Activated CD8-positive, alpha-beta memory T cell treated with anti-CD3 and anti-CD28 coated beads for 36 hours (primary cell): ENCODE measurements around the gene TNS2. TPM values are rescaled to one million over a fixed set of nuclear protein-coding genes. Genes with fewer than 3 reads are reported as not detected.
"Not testable (repeated sequence)": the region's sequence is repeated elsewhere in the genome, so short reads cannot be mapped to it uniquely, and the experiment has no call there.

Source experiments
- CTCF ChIA-PET: fragments of 350-600 bp; sonication (Branson Sonifier 250); formaldehyde crosslinking; loops from one replicate; lab custom pipeline; 2021; ENCODE audit warnings: antibody characterized with exemption; lab: Charles Lee
- POLR2A ChIA-PET: fragments of 350-600 bp; sonication (Branson Sonifier 250); formaldehyde crosslinking; loops from one replicate; lab custom pipeline; 2021; ENCODE audit warnings: antibody characterized with exemption; lab: Charles Lee
- total RNA-seq, 2 experiments: library from RNA; stranded (reverse); gene quantifications; one replicate each; pipeline ENCODE4 v1.2.3, GENCODE V29; 2021

Gene TNS2, protein sequence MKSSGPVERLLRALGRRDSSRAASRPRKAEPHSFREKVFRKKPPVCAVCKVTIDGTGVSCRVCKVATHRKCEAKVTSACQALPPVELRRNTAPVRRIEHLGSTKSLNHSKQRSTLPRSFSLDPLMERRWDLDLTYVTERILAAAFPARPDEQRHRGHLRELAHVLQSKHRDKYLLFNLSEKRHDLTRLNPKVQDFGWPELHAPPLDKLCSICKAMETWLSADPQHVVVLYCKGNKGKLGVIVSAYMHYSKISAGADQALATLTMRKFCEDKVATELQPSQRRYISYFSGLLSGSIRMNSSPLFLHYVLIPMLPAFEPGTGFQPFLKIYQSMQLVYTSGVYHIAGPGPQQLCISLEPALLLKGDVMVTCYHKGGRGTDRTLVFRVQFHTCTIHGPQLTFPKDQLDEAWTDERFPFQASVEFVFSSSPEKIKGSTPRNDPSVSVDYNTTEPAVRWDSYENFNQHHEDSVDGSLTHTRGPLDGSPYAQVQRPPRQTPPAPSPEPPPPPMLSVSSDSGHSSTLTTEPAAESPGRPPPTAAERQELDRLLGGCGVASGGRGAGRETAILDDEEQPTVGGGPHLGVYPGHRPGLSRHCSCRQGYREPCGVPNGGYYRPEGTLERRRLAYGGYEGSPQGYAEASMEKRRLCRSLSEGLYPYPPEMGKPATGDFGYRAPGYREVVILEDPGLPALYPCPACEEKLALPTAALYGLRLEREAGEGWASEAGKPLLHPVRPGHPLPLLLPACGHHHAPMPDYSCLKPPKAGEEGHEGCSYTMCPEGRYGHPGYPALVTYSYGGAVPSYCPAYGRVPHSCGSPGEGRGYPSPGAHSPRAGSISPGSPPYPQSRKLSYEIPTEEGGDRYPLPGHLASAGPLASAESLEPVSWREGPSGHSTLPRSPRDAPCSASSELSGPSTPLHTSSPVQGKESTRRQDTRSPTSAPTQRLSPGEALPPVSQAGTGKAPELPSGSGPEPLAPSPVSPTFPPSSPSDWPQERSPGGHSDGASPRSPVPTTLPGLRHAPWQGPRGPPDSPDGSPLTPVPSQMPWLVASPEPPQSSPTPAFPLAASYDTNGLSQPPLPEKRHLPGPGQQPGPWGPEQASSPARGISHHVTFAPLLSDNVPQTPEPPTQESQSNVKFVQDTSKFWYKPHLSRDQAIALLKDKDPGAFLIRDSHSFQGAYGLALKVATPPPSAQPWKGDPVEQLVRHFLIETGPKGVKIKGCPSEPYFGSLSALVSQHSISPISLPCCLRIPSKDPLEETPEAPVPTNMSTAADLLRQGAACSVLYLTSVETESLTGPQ (N-terminal part only)
- 1 to 10 TPM; 2.1 to 2.3 TPM for total RNA-seq

DNA sequence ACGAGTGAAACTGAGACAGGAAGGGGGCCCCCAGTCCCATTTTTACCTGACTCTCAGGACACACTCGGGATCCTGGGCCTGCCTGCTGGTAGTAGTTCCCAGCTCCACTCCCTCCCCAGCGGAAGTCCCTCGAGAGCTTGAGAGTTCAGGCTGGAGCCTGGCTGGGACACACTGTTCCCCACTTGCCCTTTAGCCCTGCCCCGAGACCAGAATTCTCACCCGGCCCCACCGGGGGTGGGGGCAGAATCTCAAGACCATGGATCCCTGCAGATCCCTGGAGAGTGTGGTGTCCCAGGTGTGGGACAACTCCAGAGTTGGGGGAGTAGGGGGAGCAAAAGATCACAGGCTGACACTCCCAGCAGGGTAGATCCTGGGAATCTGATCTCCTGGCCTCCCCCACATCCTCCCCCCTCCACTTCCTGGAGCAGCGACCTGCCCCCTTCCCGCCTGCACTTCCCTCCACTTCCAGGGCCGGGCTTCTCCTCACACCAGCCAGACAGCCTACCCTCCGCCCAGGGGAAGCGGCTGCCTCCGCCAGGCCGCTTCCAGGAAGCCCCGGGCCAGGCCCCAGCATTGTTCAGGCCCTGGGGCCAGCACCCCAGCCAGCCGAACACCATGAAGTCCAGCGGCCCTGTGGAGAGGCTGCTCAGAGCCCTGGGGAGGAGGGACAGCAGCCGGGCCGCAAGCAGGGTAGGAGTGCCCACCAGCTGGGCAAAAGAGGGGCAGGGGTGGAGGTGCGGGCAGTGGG is at the start of gene TNS2:
Gene TNS2 (plus strand): TSS at position 495 of the 748 bp plus-strand sequence. CDS start 121 bp downstream, at position 616.
- POLR2A ChIA-PET = no interaction called here
- CTCF ChIA-PET = interaction anchor here (3.1 to 7.5 kb wide), 2 partner anchors 16 kb away, joined by 15 to 56 read pairs; no protein-coding TSS in a partner anchor

DNA sequence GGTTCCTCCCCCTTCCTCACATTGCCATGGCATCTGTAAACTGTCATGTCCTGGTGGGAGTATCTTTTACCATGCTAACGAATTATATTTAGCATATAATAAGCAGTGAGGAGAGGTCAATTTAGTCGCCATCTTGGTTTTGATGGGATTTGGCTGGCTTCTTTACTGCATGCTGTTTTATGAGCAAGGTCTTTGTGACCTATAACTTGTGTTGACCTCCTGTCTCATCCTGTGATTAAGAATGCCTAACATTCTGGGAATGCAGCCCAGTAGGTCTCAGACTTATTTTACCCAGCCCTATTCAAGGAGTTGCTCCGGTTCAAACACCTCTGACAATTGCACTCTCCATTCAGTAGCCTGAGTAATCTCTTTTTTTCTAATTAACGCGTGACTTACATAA is 45.7 kb upstream of the TNS2 start:
- ChIA-PET CTCF (no interaction called here), POLR2A (no interaction called here)

DNA sequence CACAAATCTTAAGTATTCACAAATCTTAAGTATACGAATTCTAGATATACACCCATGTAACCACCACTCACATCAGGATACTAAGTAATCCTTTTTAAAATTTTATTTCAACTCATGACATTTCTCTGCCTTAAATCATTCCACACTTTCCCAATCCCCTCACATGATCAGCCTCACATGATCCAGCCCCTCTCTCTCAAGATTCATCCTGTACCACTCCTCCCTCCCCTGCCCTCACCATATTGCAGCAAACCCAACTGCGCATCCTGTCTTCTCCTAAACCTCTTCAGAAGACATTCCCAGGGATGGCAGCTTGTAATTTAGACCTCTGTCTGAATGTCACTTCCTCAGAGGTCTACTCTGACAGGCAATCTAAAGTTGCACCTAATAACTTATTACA is 45.3 kb upstream of the TNS2 start:
- ChIA-PET POLR2A (no interaction called here), CTCF (no interaction called here)

GRCh38 chr12:53005215-53005985 is 44.5 kb upstream of the TNS2 start:
- ChIA-PET CTCF (interaction anchor here (0.6 to 1.7 kb wide), 4 partner anchors 33 to 131 kb away, joined by 3 to 4 read pairs (median 4); no protein-coding TSS in a partner anchor), POLR2A (interaction anchor here (0.6 to 2.2 kb wide), 5 partner anchors 9 to 1793 kb away, joined by 4 to 7 read pairs (median 5); no protein-coding TSS in a partner anchor)

DNA sequence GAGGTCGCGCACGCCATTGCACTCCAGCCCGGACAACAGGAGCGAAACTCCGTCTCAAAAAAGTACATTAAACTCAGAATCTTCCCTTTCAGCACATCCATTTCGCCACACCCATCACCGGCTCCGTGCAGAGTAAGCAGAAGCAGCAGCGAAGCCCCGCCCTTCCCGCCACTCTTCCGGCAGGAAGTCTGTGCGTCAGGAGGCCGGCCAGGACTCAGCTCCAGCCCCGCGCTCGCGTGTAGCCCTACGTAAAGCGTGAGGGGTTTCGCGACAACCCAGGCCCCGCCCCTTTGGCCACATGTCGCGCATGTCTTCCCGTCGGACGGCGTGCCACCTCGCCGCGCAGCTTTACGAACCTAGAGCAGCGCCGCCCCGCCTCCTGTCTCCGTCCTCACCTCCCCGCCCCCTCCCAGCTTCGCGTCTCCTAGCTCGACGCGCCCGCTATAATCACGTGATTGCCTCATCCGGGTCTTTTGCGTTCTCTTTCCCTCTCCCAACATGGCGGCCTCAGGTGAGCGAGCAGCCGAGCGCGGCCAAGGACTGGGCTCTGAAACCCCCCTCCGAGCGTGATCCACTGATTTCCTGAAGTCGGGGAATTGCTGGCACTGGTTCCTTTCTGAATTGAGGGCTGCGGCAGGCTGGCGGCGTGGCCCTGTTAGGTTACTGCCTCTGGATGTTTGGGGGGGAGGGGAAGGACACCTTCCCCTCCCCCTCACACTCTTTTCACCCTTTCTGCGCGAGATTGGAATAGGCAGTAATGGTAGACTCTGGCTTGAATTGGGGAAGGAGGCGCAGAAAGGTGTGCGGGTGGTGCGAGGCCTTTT is 43.7 kb upstream of the TNS2 start, which contains the start of gene EIF4B:
Gene EIF4B (plus strand): TSS at position 471 of the 824 bp plus-strand sequence. CDS start 28 bp downstream, at position 499.
- CTCF ChIA-PET = interaction anchor here (0.6 to 1.7 kb wide), 5 partner anchors 32 to 981 kb away, joined by 3 to 4 read pairs (median 3); no protein-coding TSS in a partner anchor

DNA sequence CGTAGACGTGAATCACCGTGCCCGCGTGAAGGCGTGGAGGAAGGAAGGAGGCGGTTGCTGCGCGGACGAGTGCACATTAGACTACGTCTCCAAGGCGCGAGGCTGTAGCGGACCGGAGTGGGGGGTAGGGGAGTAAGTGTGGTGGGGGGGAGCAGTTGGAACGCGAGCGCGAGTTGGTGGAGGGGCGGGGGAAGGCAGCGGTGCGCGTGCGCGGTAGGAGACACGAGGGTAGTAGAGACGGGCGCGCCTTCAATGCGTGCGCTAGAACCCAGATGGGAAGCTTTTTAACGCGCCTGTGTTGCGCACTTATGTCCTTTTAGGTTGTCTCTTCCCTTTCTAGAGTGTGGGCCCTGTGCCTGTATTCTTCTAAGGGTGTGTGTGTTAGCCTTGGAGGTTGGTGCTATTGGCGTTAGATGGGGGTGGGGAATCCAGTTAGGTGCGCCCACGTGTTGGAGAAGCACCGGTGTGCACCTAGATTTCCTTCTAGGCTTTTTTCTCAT is 43.0 kb upstream of the TNS2 start:
- POLR2A ChIA-PET = interaction anchor here (1.7 to 2.2 kb wide), 2 partner anchors 10 to 39 kb away, joined by 5 to 6 read pairs; no protein-coding TSS in a partner anchor
- CTCF ChIA-PET = interaction anchor here (0.9 to 1.7 kb wide), 7 partner anchors 27 to 982 kb away, joined by 3 to 6 read pairs (median 4); no protein-coding TSS in a partner anchor

More for the DNA sequence above, 43.7 kb upstream of the TNS2 start, which contains the start of gene EIF4B:
- POLR2A ChIA-PET = interaction anchor here (0.6 to 2.2 kb wide), 5 partner anchors 9 to 1793 kb away, joined by 4 to 7 read pairs (median 5); no protein-coding TSS in a partner anchor

GRCh38 chr12:53007343-53007742 is 42.5 kb upstream of the TNS2 start:
- POLR2A ChIA-PET = interaction anchor here (2.2 kb wide), 1 partner anchor 9 kb away, joined by 5 read pairs; no protein-coding TSS in a partner anchor
- CTCF ChIA-PET = interaction anchor here (0.9 to 1.7 kb wide), 6 partner anchors 26 to 982 kb away, joined by 3 to 6 read pairs (median 4); no protein-coding TSS in a partner anchor

DNA sequence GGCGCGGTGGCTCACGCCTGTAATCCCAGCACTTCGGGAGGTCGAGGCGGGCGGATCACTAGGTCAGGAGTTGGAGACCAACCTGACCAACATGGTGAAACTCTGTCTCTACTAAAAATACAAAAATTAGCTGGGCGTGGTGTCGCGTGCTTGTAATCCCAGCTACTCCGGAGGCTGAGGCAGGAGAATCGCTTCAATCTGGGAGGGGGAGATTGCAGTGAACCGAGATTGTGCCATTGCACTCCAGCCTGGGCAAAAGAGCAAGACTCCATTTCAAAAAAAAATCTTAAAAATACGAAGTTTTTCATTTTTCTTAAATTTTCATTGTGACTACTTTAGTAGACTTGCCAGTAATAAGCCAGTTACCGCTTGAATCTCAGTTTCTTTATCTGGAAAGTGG is 41.1 kb upstream of the TNS2 start:
- POLR2A ChIA-PET, CTCF ChIA-PET: not testable (repeated sequence)

DNA sequence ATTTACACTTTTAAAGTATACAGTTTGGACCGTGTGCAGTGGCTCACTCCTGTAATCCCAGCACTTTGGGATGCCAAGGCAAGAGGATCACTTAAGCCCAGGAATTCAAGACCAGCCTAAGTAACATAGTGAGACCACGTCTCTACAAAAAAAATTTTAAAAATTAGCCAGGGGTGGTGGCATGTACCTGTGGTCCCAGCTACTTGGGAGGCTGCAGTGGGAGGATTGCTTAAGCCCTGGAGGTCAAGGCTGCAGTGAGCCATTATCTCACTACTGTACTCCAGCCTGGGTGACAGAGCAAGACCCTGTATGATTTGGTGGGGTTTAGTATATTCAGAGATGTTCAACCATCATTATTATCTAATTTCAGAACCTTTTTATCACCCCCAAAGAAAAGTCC is 38.9 kb upstream of the TNS2 start:
- CTCF ChIA-PET = no interaction called here

GRCh38 chr12:53011889-53012288 is 38.0 kb upstream of the TNS2 start:
- CTCF ChIA-PET = interaction anchor here (0.7 kb wide), 1 partner anchor 133 kb away, joined by 3 read pairs; no protein-coding TSS in a partner anchor
- POLR2A ChIA-PET = interaction anchor here (0.8 kb wide), 1 partner anchor 13 kb away, joined by 3 read pairs; no protein-coding TSS in a partner anchor

More for the DNA sequence above, 38.9 kb upstream of the TNS2 start:
- POLR2A ChIA-PET = interaction anchor here (0.5 to 0.9 kb wide), 4 partner anchors 8 to 1075 kb away, joined by 3 to 7 read pairs (median 4); no protein-coding TSS in a partner anchor

DNA sequence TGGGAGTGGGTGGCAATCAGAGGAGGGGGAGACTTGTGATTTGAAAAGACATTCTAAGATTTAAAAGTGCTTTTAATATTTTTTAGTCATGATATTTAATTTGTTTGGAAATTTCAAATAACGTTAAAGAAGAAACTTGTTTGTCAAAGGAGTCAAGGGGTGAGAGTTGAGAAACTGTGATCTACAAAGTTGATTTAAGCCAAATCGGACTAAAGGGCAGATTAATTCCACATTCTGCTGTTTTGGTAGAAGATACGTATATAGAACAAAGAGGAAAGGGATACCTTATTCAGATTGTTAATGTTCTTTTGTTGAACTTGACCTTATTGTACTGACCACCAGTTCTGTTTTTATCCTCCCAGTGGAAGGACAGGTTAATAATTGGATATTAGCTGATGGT is 36.9 kb upstream of the TNS2 start:
- POLR2A ChIA-PET = no interaction called here

GRCh38 chr12:53014709-53015108 is 35.2 kb upstream of the TNS2 start:
- ChIA-PET CTCF (interaction anchor here (0.6 to 1.0 kb wide), 2 partner anchors 88 to 170 kb away, joined by 3 read pairs; partner anchors contain the start of gene SOAT2), POLR2A (interaction anchor here (1.4 kb wide), 1 partner anchor 9 kb away, joined by 5 read pairs; the partner anchor contains the start of gene EIF4B)

More for the DNA sequence above, 36.9 kb upstream of the TNS2 start:
- CTCF ChIA-PET = interaction anchor here (0.7 kb wide), 1 partner anchor 75 kb away, joined by 3 read pairs; no protein-coding TSS in a partner anchor

GRCh38 chr12:53025250-53025649 is 24.6 kb upstream of the TNS2 start:
- ChIA-PET CTCF (interaction anchor here (1.4 kb wide), 1 partner anchor 41 kb away, joined by 3 read pairs; no protein-coding TSS in a partner anchor), POLR2A (no interaction called here)

- POLR2A ChIA-PET = not testable (repeated sequence)
- CTCF ChIA-PET = interaction anchor here (0.6 to 1.4 kb wide), 2 partner anchors 21 to 903 kb away, joined by 3 to 4 read pairs; no protein-coding TSS in a partner anchor
Measured at GRCh38 chr12:53027014-53027413, 22.9 kb upstream of the TNS2 start.

- CTCF ChIA-PET = no interaction called here
- POLR2A ChIA-PET = no interaction called here
Measured at GRCh38 chr12:53031616-53032015, 18.2 kb upstream of the TNS2 start.
